ENCODE measurements around the gene SH3RF3. TPM values are rescaled to one million over a fixed set of nuclear protein-coding genes. Genes with fewer than 3 reads are reported as not detected.

SH3RF3 gene
- total and polyA plus RNA-seq, 4 donors: 2.9 to 9.7 (median 8.6) TPM

- peaks cover 0 to 15% (median 11%) of the 10 kb centered on the region in 5 donors for H3K4me1 ChIP-seq (ENCODE audit: control insufficient read depth in 5 of 5, insufficient read depth in 5 of 5, low read length in 5 of 5)
- H3K27ac ChIP-seq (ENCODE audit: low read depth in 1 of 2, low read length in 1 of 2): no peak overlapping the region
- ATAC-seq (ENCODE audit: insufficient read depth, low FRiP score) (no peak), DNase-seq (no peak)
- no peaks in the 10 kb centered on the region for H3K36me3 ChIP-seq (ENCODE audit: control insufficient read depth in 4 of 4, insufficient read depth in 4 of 4, low read length in 4 of 4)
- TF ChIP-seq CTCF (IDR thresholded peaks at IDR 0.05; ENCODE audit: control extremely low read depth, extremely low read depth): no peak
- no peaks in the 10 kb centered on the region for H3K27me3 ChIP-seq (ENCODE audit: control insufficient read depth in 3 of 3, insufficient read depth in 3 of 3, low read length in 2 of 3)
- H3K9ac ChIP-seq (ENCODE audit: insufficient read depth in 1 of 2, low read length in 2 of 2): no peak overlapping the region
- H3K9me3 ChIP-seq (ENCODE audit: control insufficient read depth in 4 of 4, insufficient read depth in 3 of 4, low read length in 3 of 4): no peaks in the 10 kb centered on the region
- 87 to 90% methylated on average over 17 of the region's 17 CpGs for WGBS, 2 donors
- no peak overlapping the region for H3K4me3 ChIP-seq
Measured at GRCh38 chr2:109193807-109194619, 65.0 kb downstream of the SH3RF3 start.

- Histone ChIP-seq H3K4me1 (ENCODE audit: control insufficient read depth in 5 of 5, insufficient read depth in 5 of 5, low read length in 5 of 5) (peaks cover 0 to 15% (median 11%) of the 10 kb centered on the region in 5 donors), H3K27ac (ENCODE audit: low read depth in 1 of 2, low read length in 1 of 2) (no peak overlapping the region), H3K9ac (ENCODE audit: insufficient read depth in 1 of 2, low read length in 2 of 2) (no peak overlapping the region), H3K27me3 (ENCODE audit: control insufficient read depth in 3 of 3, insufficient read depth in 3 of 3, low read length in 2 of 3) (no peaks in the 10 kb centered on the region), H3K9me3 (ENCODE audit: control insufficient read depth in 4 of 4, insufficient read depth in 3 of 4, low read length in 3 of 4) (no peaks in the 10 kb centered on the region), H3K36me3 (ENCODE audit: control insufficient read depth in 4 of 4, insufficient read depth in 4 of 4, low read length in 4 of 4) (no peaks in the 10 kb centered on the region), H3K4me3 (no peak overlapping the region)
- ATAC-seq (ENCODE audit: insufficient read depth, low FRiP score) (no peak), DNase-seq (no peak)
- no peak for TF ChIP-seq CTCF (IDR thresholded peaks at IDR 0.05; ENCODE audit: control extremely low read depth, extremely low read depth)
- 66 to 88% methylated on average over 2 of the region's 2 CpGs for WGBS, 2 donors
Measured at GRCh38 chr2:109194620-109194937, 65.6 kb downstream of the SH3RF3 start.

- WGBS, 2 donors: 62 to 75% methylated on average over 19 of the region's 19 CpGs
- H3K9ac ChIP-seq (ENCODE audit: insufficient read depth in 1 of 2, low read length in 2 of 2): no peak overlapping the region
- peak overlapping the region in 1 of 2 donors; percentile 35 for H3K27ac ChIP-seq (ENCODE audit: low read depth in 1 of 2, low read length in 1 of 2)
Measured at GRCh38 chr2:109195193-109196045, 66.4 kb downstream of the SH3RF3 start.

More at GRCh38 chr2:109195193-109196045, 66.4 kb downstream of the SH3RF3 start:
- H3K9me3 ChIP-seq (ENCODE audit: control insufficient read depth in 4 of 4, insufficient read depth in 3 of 4, low read length in 3 of 4): no peaks in the 10 kb centered on the region
- H3K36me3 ChIP-seq (ENCODE audit: control insufficient read depth in 4 of 4, insufficient read depth in 4 of 4, low read length in 4 of 4): no peaks in the 10 kb centered on the region
- H3K4me1 ChIP-seq (ENCODE audit: control insufficient read depth in 5 of 5, insufficient read depth in 5 of 5, low read length in 5 of 5): peaks cover 0 to 15% (median 11%) of the 10 kb centered on the region in 5 donors
- no peak for TF ChIP-seq CTCF (IDR thresholded peaks at IDR 0.05; ENCODE audit: control extremely low read depth, extremely low read depth)
- H3K4me3 ChIP-seq: no peak overlapping the region
- no peaks in the 10 kb centered on the region for H3K27me3 ChIP-seq (ENCODE audit: control insufficient read depth in 3 of 3, insufficient read depth in 3 of 3, low read length in 2 of 3)
- peak in 1 of 3 donors; percentile 34 for DNase-seq
- ATAC-seq (ENCODE audit: insufficient read depth, low FRiP score): no peak

Measured in lung (tissue), 12 donors.